Occipital lobe (tissue), 2 donors: ENCODE measurements around the gene CROCC2. TPM values are rescaled to one million over a fixed set of nuclear protein-coding genes. Genes with fewer than 3 reads are reported as not detected.

Experiments
- DNase-seq: peaks from one replicate; lab custom pipeline; 2025; lab: John Stamatoyannopoulos, UW
- total RNA-seq: library from RNA; depleted of rRNA; stranded (reverse); fragments of >200 nt; gene quantifications from one replicate; pipeline ENCODE4 v1.2.3, GENCODE V29; 2014

The CROCC2 gene
- total RNA-seq, 1 donor from 2014 or later, result under 0.01 TPM

DNA sequence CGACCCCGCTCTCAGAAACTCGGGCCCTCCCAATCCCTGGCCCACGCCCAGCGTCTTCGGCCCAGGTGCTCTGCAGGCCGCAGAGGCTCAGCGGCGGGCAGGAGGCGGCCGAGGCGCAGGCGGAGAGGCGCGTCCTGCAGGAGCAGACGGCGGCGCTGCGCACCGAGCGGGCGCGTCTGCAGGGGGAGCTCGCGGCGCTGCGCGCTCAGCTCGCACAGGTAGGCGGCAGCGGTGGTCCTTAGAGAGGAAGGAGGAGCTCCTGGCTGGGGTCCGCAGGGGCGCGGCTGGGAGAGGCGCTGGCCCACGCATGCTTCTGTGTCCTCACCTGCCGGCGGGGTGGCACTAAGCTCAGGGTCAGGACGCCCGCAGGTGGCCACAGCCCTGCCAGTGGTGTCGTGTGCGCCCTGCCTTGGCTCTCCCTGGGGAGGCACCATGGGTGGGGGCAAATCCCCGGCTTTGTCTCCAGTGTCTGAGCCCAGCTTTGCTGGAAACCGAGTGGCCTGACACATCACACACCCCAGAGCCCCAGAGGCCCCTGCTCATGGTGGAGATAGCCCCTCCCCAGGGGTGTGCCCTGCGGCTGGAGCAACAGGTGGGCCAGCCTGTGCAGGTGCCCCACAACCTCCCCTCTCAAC lies 77.3 kb downstream of the CROCC2 start:
- DNase-seq, result no peak

DNA sequence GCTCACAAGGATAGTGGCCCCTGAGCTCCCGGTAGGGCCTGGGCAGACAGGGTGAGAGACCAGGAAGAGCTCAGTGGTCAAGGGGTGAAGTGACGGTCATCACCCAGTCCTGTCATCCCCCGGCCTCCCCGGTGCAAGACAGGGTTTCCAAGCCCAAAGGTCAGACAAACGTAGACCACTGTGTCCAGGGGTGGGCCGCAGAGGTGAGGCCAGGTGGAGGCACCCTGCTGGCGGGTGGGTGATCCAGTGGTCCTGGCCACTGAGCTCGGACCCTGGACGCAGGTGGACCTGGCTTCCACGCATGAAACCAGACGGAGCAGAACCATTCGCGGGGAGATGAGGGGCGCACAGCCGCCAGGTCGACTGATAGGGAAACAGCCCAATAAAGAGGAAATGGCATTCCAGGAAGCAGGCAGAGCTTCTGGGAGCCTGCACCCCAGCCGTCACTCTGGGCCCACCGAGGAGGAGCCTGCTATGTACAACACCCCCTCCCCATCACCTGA lies 77.9 kb downstream of the CROCC2 start:
- no peak for DNase-seq

GRCh38 chr2:240985881-240986786 lies 80.0 kb downstream of the CROCC2 start:
- DNase-seq, result no peak

- DNase-seq, result no peak
Measured at GRCh38 chr2:240986787-240987411, 80.8 kb downstream of the CROCC2 start.

- DNase-seq, result no peak
Measured at GRCh38 chr2:240987588-240987987, 81.5 kb downstream of the CROCC2 start.

DNA sequence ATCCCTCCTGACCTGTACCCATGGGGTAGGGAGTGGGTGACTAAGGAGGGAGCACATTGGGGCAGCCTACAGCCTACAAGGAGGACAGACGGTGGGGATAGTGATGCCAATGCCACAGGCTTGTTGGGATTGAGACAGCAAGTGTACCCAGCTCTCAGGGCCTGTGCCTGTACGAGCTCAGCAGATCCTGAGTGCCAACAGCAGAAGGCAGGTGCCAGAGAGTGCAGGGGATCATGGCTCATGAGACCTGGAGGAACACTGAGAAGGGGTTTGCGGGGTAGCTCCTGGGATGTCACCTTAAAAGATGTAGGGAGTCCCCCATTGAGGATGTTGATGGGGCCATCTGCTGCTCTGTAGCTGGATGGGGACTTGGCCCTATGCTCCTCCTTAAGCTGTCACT lies 82.0 kb downstream of the CROCC2 start:
- no peak for DNase-seq

- no peak for DNase-seq
Measured at GRCh38 chr2:240988571-240989271, 82.6 kb downstream of the CROCC2 start.

GRCh38 chr2:240989451-240990265 lies 83.5 kb downstream of the CROCC2 start:
- no peak for DNase-seq

DNA sequence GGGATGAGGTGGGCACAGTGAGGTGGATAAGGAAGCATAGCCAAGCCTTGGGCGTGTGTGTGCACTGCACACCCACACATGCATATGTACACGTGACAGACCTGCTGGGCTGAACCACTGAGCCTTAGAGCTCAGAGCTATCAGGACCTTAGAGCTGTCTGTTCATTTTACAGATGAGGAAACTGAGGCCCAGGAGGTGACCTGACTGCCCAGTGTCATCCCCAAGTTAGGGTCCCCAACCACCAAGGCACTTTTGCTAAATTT lies 84.1 kb downstream of the CROCC2 start:
- DNase-seq, result no peak

DNA sequence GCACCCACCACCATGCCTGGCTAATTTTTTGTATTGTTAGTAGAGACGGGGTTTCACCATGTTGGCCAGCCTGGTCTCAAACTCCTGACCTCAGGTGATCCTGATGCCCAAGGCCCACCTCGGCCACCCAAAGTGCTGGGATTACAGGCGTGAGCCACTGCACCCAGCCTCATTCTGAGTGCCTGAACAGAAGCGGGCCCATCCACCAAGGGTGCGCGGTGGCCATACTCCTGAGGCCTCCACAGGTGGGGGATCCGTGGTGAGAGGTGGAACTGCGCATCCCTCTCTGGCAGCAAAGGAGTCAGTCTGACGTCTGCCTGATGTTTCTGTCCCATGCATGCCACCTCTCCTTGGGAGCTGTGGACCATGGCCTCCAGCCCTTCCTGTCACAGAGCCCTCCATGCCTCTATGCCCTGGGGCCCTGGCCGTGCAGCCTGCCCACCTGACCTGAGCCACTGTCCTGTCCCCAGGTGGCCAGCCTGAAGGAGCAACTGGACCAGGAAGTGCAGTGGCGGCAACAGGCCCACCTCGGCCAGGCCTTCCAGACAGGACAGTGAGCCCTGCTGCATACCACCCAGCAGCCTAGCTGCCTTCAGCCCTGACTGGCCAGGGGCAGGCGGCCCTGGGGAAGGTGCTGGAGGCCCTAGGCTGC lies 84.7 kb downstream of the CROCC2 start:
- no peak for DNase-seq

GRCh38 chr2:240991378-240992263 lies 85.5 kb downstream of the CROCC2 start:
- peak; percentile 86 for DNase-seq

DNA sequence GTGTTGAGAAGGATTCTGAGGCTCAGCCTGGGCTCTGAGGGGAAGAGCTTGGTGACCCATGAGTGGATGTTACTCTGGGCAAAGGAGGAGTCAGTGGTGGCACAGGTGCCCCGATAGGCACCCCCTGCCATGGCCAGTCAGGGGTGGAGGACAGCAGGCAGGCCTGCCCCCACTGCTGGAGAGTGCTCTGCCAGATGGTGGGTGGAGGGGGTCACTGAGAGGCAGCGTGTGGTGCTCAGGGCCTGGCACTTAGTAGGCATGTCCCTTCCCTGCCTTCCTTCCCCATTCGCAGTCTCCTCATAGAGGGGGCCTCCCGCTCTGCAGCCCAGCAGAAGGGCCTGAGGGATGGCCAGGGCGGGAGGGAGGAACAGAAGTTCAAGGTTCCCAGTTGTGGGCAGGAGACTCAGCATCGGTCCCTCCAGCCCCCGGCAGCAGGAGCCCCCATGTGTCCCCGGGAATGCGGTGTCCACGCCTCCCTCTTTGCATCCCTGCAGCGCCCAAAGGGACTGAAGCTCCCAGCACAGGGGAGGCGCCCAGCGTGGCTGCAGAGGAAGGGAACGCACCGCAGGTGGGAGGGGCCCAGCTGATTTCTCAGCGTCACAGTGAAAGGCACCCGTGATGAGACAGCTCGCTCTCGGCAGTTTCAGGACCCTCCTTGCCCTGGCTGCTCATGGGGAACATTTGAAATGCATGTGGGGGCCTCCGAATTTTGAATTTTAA lies 86.6 kb downstream of the CROCC2 start:
- peak; percentile 42 for DNase-seq

GRCh38 chr2:240993446-240994170 lies 87.5 kb downstream of the CROCC2 start:
- DNase-seq, result no peak

DNA sequence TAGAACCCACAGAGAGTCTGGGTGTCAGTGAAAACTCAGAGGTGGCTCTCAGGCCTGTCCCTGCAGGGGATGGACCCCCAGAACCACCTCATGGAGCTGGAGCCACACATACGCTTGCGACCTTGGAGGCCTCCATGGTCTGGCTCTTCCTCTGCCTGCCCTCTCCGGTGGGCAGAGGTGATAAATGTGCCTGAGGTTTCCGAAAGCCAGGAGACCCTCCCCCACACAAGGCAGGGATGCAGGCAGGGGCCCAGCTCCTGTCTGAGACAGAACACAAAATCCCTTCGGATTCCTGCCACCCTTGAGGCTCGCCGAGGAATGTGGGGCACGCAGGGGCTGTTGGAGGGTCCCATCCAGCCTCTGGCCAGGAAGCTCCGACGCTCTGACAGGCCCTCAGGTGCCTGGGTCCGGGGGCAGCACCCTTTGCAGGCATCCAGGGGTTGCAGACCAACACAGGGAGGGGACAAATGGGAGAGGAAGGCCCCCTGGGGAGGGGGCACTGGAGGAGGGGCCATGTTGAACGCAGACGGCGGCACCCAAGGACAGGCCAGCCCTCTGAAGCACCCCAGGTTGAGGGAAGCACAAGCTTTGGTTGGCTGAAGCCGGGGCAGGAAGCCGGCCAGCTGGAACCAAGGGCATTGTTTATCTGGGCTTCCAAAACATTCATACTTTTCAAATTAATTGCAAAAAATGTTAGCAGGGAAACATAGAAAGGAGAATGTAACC lies 88.2 kb downstream of the CROCC2 start:
- no peak for DNase-seq

DNA sequence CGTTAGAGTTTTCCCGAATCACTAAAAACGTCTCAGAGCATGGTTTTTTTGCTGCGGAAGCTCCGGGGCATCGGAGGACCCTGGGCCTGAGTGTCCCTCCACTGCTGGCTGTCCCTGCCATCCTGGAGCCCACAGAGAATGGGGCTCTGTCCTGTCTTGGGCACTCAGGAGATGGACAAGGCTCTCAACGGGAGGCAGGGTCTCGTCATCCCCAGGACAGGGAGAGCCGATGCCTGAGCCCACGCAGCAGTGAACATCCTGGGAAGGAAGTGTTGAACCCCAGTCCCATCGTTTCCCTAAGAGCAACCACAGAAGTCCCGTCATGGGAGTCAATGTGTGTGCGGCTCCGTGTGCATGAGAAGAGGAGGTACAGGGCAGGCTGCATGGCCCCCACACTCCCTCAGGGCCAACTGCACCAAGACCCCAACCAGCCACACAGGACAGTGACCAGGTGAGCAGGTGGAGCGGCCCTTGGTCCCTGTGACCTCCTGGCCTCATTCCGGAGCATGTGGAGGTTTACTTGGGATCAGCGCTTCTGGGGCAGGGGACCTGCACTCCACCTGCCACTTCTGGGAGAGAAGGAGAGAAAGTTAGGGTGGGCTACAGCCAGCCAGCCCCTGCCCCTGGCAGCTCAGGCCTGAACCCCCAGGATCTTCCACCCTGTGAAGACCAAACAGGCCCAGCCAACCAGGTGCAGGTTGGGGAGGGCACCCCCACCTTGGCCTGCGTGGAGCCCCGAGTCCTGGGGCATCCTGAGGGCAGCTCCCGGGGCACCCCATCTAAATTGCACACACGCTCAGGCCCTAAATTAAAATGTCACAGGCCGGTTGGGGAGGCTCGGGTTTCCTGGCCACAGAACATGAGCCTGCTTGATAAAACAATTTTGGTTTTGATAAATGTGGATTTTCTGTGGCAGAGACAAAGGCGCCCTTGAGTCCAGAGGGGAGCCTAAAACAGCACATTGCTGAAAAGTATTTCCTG lies 89.2 kb downstream of the CROCC2 start:
- DNase-seq, result no peak

DNA sequence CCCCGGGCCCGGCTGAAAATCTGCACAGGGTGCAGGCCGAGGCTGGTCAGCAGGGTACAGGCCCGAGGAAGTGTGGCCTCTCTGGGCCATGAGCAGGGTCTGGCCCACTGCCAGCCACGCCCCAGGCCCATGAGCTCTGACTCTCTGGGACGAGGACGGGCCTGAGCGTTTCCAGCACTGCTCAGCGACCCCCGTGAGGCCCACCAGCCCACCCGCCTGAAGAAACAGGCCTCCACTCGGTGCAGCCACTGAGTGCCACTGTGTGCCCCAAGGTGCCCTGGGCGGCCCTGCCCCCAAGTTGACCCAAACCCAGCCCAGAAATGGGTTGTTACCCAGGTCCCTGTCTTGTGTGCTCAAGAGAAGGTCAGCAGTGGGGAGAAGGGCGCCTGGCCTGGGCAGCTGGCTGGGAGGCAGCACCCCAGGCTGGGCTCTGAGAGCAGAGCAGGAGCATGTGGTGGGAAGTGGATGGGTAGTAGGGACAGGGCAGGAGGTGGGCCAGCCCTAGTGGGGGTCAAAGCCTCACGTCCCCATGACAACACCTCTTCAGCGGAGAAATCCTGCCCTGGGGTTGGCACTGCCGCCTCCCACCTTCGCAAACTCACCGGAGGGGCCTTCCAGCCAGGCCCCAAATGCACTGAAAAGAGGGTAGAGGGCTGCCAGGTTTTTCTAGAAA lies 90.2 kb downstream of the CROCC2 start:
- no peak for DNase-seq
